ENCODE results near the gene TFR2.

DNA sequence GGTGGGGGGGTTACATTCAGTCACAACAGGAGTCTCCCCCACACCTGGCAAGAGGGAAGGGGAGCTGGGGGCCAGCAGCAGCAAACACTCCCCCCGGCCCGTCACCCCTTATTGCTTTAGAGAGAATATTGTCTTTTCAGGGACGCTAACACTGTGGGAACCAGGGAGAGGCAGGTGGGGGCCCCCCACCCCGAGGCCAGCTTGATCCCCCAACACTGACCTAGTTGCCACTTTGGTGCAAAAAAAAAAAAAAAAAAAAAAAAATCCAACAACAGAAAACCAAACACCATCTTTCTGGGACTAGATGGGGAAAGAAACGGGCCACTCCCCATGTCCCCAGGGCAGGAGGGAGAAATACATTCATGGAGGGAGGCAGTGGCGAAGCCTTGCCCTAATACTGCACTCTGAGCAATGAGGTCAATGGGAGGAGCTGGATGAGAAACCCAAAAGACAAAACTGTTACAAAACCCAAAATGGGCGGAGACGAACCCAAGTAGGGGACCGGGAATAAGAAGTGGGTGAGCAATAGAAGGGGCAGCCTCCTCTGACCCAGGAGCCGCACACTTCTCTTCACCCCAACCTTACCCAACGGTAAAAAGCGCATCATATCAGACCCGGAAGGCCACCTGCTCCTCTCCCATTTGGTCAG lies 38.7 kb upstream of the TFR2 start:
- TF ChIP-seq SUZ12 (IDR thresholded peaks at IDR 0.05; ENCODE audit: extremely low read depth, insufficient read depth, insufficient read length) (no peak), YY1 (IDR thresholded peaks at IDR 0.05; ENCODE audit: insufficient read depth, insufficient read length) (no peak)
